CD14-positive monocyte (primary cell): ENCODE results near the gene DIAPH2. TPM values are rescaled to one million over a fixed set of nuclear protein-coding genes. Genes with fewer than 3 reads are reported as not detected.
A peak's percentile ranks its signal among the peaks of the same experiment; 100 is the strongest.

Experiments
- DNase-seq, 3 donors: peaks; one replicate each; pipeline ENCODE4 v3.0.0-alpha.2; 2011 to 2022
- H2AFZ ChIP-seq: 2 replicates; pipeline ENCODE4 v1.6.0; 2012; ENCODE audit warnings: mild to moderate bottlenecking, low read depth, low read length, inconsistent platforms; ENCODE audit not compliant: insufficient read depth, poor library complexity, severe bottlenecking
- H3K27ac ChIP-seq, 2 donors: 1 replicate in 1 of 2; 2 replicates in 1 of 2; pipeline ENCODE4 v1.5.1; 2012 to 2013; ENCODE audit warnings: low read length in 2 of 2, control low read depth in 1 of 2, inconsistent platforms in 1 of 2, low read depth in 1 of 2, mild to moderate bottlenecking in 1 of 2
- H3K27me3 ChIP-seq, 2 donors: one replicate each; pipeline versions ENCODE4 v1.6.0 to v1.6.1; 2011 to 2013; ENCODE audit warnings: low read length in 2 of 2; ENCODE audit not compliant: control insufficient read depth in 2 of 2, insufficient read depth in 2 of 2
- H3K36me3 ChIP-seq, 2 donors: replicated peaks in 1 of 2; 1 replicate in 1 of 2; 2 replicates in 1 of 2; pipeline versions ENCODE4 v1.5.1 to v1.6.1; 2012 to 2013; ENCODE audit warnings: low read length in 2 of 2, control low read depth in 1 of 2, inconsistent platforms in 1 of 2, mild to moderate bottlenecking in 1 of 2; ENCODE audit not compliant: insufficient read depth in 2 of 2, control insufficient read depth in 1 of 2
- H3K4me1 ChIP-seq, 2 donors: 1 replicate in 1 of 2; 2 replicates in 1 of 2; pipeline versions ENCODE4 v1.5.1 to v1.6.1; 2012 to 2013; ENCODE audit warnings: low read length in 2 of 2, control low read depth in 1 of 2, inconsistent platforms in 1 of 2, mild to moderate bottlenecking in 1 of 2, moderate library complexity in 1 of 2; ENCODE audit not compliant: insufficient read depth in 2 of 2, control insufficient read depth in 1 of 2
- H3K4me2 ChIP-seq: replicated peaks from 2 replicates; pipeline ENCODE3; 2012; ENCODE audit warnings: low read length, moderate library complexity, mild to moderate bottlenecking; ENCODE audit not compliant: poor library complexity, severe bottlenecking; ENCODE audit errors: extremely low read depth
- H3K4me3 ChIP-seq, 3 experiments: fragments of 200-600 bp in 1 of 3; sonication (generic) in 1 of 3; replicated peaks in 1 of 3; 1 replicate in 2 of 3; 2 replicates in 1 of 3; pipeline ENCODE4 v1.5.1; 2011 to 2013; ENCODE audit warnings: low read length in 3 of 3, mild to moderate bottlenecking in 3 of 3, control low read depth in 2 of 3, low read depth in 2 of 3, inconsistent platforms in 1 of 3, moderate library complexity in 1 of 3
- H3K79me2 ChIP-seq: 2 replicates; pipeline ENCODE4 v1.6.0; 2012; ENCODE audit warnings: mild to moderate bottlenecking, control low read depth, inconsistent platforms, low read length, moderate library complexity; ENCODE audit not compliant: insufficient read depth
- H3K9ac ChIP-seq: 2 replicates; pipeline ENCODE4 v1.6.0; 2017; ENCODE audit warnings: low read length, mild to moderate bottlenecking; ENCODE audit not compliant: insufficient read depth, poor library complexity, severe bottlenecking
- H3K9me3 ChIP-seq, 2 donors: replicated peaks in 1 of 2; 1 replicate in 1 of 2; 2 replicates in 1 of 2; pipeline versions ENCODE4 v1.5.1 to v1.6.1; 2012 to 2013; ENCODE audit warnings: low read length in 2 of 2, control low read depth in 1 of 2; ENCODE audit not compliant: control insufficient read depth in 1 of 2, insufficient read depth in 1 of 2
- H4K20me1 ChIP-seq: 2 replicates; pipeline ENCODE4 v1.6.0; 2012; ENCODE audit warnings: mild to moderate bottlenecking, low read length, control low read depth, moderate library complexity; ENCODE audit not compliant: insufficient read depth
- H3K27ac Mint-ChIP-seq, 7 donors: one replicate each; pipeline ENCODE4 v1.8.0; 2020; ENCODE audit warnings: mild to moderate bottlenecking in 7 of 7, mixed read lengths in 7 of 7, moderate library complexity in 6 of 7, inconsistent platforms in 2 of 7
- H3K27me3 Mint-ChIP-seq, 3 donors: one replicate each; pipeline ENCODE4 v1.8.0; 2021 to 2022; ENCODE audit warnings: low read depth in 3 of 3, mild to moderate bottlenecking in 3 of 3, mixed read lengths in 3 of 3, moderate library complexity in 3 of 3, inconsistent platforms in 1 of 3
- H3K36me3 Mint-ChIP-seq, 2 donors: one replicate each; pipeline ENCODE4 v1.8.0; 2020; ENCODE audit warnings: mixed read lengths in 2 of 2, inconsistent platforms in 1 of 2, mild to moderate bottlenecking in 1 of 2
- H3K4me1 Mint-ChIP-seq: one replicate; pipeline ENCODE4 v1.8.0; 2020; ENCODE audit warnings: mild to moderate bottlenecking, mixed read lengths
- H3K4me3 Mint-ChIP-seq, 2 donors: one replicate each; pipeline ENCODE4 v1.8.0; 2020; ENCODE audit warnings: mild to moderate bottlenecking in 2 of 2, mixed read lengths in 2 of 2, moderate library complexity in 1 of 2
- H3K9me3 Mint-ChIP-seq, 7 donors: one replicate each; pipeline ENCODE4 v1.8.0; 2020 to 2022; ENCODE audit warnings: mixed read lengths in 7 of 7, mild to moderate bottlenecking in 6 of 7, moderate library complexity in 6 of 7, inconsistent platforms in 2 of 7
- CTCF ChIP-seq: fragments of 200-600 bp; IDR thresholded peaks from one replicate; pipeline ENCODE4 v1.8.0; 2022; ENCODE audit warnings: antibody characterized with exemption, mild to moderate bottlenecking
- WGBS: methylation state at CpG from one replicate; pipeline ENCODE4 v1.1.5; 2013; ENCODE audit warnings: missing lambda C conversion rate; ENCODE audit not compliant: insufficient coverage; 5-methylcytosine and 5-hydroxymethylcytosine counted together
- intact Hi-C, 2 donors: fragments of 100-400 bp; cut with micrococcal nuclease; formaldehyde crosslinking; loops; one replicate each; pipeline versions ENCODE4 v1.15.0 to v1.15.1; 2023
- polyA plus RNA-seq, 3 donors: library from polyadenylated mRNA; depleted of rRNA in 1 of 3; unstranded in 2 of 3; stranded (reverse) in 1 of 3; fragments of 300-500 nt in 2 of 3; fragments of >200 nt in 1 of 3; fragmentation: Illumina TruSeq in 2 of 3; gene quantifications; 1 replicate in 2 of 3; 2 replicates in 1 of 3; pipeline ENCODE4 v1.2.3, GENCODE V29; 2012 to 2021

The DIAPH2 gene
- polyA plus RNA-seq, 3 donors: 9.5 to 20.5 (median 11.4) TPM

GRCh38 chrX:96689991-96690390, 5.3 kb downstream of the DIAPH2 start:
- Mint-ChIP-seq H3K27ac (peak overlapping the region in 2 of 7 donors; percentile 3 to 7), H3K4me1 (peaks cover 48% of the 10 kb centered on the region), H3K4me3 (no peak overlapping the region), H3K27me3 (peaks cover 0 to 15% (median 0%) of the 10 kb centered on the region in 3 donors), H3K9me3 (peaks cover 0 to 7% (median 0%) of the 10 kb centered on the region in 7 donors), H3K36me3 (peaks cover 2% of the 10 kb centered on the region in 2 donors)
- Histone ChIP-seq H3K9me3 (no peaks in the 10 kb centered on the region), H2AFZ (no peak overlapping the region), H3K4me1 (peaks cover 20 to 37% of the 10 kb centered on the region in 2 donors), H3K9ac (no peak overlapping the region), H3K27ac (no peak overlapping the region), H3K4me3 (no peak overlapping the region), H3K36me3 (no peaks in the 10 kb centered on the region), H3K27me3 (no peaks in the 10 kb centered on the region), H3K79me2 (peaks cover 96% of the 10 kb centered on the region), H3K4me2 (no peak overlapping the region), H4K20me1 (peaks cover 15% of the 10 kb centered on the region)
- WGBS: no CpG with 5 or more reads among the region's 2 CpGs
- TF ChIP-seq CTCF: no peak
- DNase-seq: no peak
- intact Hi-C loops: no loop called here

GRCh38 chrX:96692454-96692853, 7.8 kb downstream of the DIAPH2 start:
- H3K9me3 Mint-ChIP-seq: no peaks in the 10 kb centered on the region

More at GRCh38 chrX:96692454-96692853, 7.8 kb downstream of the DIAPH2 start:
- H3K4me1 ChIP-seq: peaks cover 15 to 29% of the 10 kb centered on the region in 2 donors
- peak overlapping the region in 5 of 7 donors; percentile 19 to 72 (median 32) for H3K27ac Mint-ChIP-seq
- peak overlapping the region in 1 of 3 experiments; percentile 16 for H3K4me3 ChIP-seq
- H3K27ac ChIP-seq: peak overlapping the region in 1 of 2 donors; percentile 56
- peaks cover 5 to 7% of the 10 kb centered on the region in 2 donors for H3K36me3 Mint-ChIP-seq
- H3K4me1 Mint-ChIP-seq: peaks cover 38% of the 10 kb centered on the region
- H2AFZ ChIP-seq: no peak overlapping the region
- H3K79me2 ChIP-seq: peaks cover 100% of the 10 kb centered on the region
- no peaks in the 10 kb centered on the region for H3K36me3 ChIP-seq
- intact Hi-C loops: no loop called here
- no peak for TF ChIP-seq CTCF
- no peak overlapping the region for H3K4me3 Mint-ChIP-seq
- no peaks in the 10 kb centered on the region for H3K27me3 ChIP-seq
- H3K9me3 ChIP-seq: no peaks in the 10 kb centered on the region
- WGBS: no CpG with 5 or more reads among the region's 1 CpG
- peaks cover 0 to 6% (median 0%) of the 10 kb centered on the region in 3 donors for H3K27me3 Mint-ChIP-seq
- DNase-seq: peak in 2 of 3 donors; percentile 29 to 48
- peak overlapping the region; percentile 31 for H3K4me2 ChIP-seq
- H3K9ac ChIP-seq: no peak overlapping the region
- H4K20me1 ChIP-seq: peaks cover 25% of the 10 kb centered on the region
